Fibroblast of pulmonary artery (primary cell): ENCODE data around the gene CTNNA1.

ENCODE experiments used
- DNase-seq: peaks from one replicate; pipeline ENCODE4 v3.0.0-alpha.2; 2010; ENCODE audit warnings: low read depth
- H3K4me3 ChIP-seq: replicated peaks from 2 replicates; pipeline ENCODE4 v1.5.1; 2011; ENCODE audit warnings: low read depth, mild to moderate bottlenecking, control low read depth, low read length, moderate library complexity
- TF ChIP-seq, protein P1 (sequence below): IDR thresholded peaks from 2 replicates; pipeline ENCODE4 v1.5.1; 2011; ENCODE audit warnings: mild to moderate bottlenecking, control low read depth, low read length, inconsistent platforms; ENCODE audit errors: missing control alignments

CTNNA1 gene

DNA sequence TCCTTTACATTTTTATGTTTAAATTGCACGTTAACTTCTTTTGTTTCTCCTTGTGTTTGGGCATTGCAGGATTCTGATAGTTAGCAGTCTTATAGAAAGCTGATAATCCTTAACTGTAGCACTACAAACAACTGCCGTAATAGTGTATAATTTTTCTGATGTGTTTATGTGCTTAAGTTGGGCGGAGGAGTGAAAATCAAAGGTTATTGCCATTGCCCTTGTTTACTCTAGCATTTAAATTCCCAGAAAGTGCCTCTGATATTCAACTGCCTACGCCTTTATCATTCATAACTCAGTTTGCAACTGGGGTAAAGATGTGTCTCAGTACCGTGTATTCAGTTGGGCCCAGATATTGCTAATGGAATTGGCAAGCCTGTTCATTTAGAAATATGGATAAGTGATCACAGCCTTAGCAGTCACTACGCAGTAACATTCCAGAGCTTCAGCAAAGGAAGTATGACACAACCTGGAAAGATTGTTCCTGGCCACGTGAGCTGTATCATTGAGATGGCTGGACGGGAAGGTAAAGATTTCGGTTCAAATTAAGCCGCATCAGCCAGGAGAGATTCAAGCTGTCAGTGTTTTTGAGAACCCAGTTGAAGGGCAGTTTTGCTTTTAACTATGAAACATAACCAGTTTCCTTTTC lies 150.0 kb downstream of the CTNNA1 start:
- TF ChIP-seq, protein P1, sequence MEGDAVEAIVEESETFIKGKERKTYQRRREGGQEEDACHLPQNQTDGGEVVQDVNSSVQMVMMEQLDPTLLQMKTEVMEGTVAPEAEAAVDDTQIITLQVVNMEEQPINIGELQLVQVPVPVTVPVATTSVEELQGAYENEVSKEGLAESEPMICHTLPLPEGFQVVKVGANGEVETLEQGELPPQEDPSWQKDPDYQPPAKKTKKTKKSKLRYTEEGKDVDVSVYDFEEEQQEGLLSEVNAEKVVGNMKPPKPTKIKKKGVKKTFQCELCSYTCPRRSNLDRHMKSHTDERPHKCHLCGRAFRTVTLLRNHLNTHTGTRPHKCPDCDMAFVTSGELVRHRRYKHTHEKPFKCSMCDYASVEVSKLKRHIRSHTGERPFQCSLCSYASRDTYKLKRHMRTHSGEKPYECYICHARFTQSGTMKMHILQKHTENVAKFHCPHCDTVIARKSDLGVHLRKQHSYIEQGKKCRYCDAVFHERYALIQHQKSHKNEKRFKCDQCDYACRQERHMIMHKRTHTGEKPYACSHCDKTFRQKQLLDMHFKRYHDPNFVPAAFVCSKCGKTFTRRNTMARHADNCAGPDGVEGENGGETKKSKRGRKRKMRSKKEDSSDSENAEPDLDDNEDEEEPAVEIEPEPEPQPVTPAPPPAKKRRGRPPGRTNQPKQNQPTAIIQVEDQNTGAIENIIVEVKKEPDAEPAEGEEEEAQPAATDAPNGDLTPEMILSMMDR, result no peak
- DNase-seq, result peak; percentile 83
- H3K4me3 ChIP-seq, result no peak overlapping the region

DNA sequence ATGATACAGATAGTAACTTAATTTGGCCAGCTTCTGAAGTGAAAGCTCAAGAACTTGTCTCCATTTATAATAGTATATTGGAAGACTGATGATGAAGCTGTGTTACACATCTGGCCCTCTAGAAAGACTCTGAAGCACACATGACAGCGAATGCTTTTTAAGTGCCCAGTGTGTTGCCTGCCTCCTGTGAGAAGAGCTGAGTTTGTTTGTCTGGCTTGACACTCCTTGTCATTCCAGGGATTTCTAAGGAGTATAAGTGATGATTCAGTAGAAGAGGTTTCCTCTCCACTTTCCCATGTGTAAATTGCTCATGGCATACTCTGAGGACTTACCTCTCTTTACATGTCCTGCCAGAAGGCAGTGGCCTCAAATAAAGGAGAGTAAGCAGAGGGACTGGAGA lies 152.3 kb downstream of the CTNNA1 start:
- TF ChIP-seq, protein P1, result no peak
- H3K4me3 ChIP-seq, result no peak overlapping the region
- DNase-seq, result peak; percentile 36

DNA sequence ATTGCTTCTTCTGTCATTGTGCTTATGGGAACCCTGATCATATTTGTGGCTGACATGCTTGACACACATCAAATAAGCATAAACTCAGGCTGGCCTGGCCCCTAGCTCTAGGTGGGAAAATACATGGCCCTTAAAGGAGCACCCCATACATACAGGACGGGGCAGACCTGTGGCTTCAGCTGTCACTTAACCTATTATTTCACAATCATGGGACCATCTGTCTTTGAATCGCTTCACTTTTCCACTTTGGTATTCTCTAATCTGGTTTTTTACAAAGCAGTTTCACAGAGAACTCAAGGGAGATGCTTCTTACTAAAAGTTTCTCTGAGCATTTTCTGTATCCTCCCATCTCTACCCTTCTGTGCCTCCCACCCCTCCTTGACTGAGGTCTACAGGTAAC lies 156.5 kb downstream of the CTNNA1 start:
- DNase-seq, result no peak
- TF ChIP-seq, protein P1, result no peak
- H3K4me3 ChIP-seq, result no peak overlapping the region

DNA sequence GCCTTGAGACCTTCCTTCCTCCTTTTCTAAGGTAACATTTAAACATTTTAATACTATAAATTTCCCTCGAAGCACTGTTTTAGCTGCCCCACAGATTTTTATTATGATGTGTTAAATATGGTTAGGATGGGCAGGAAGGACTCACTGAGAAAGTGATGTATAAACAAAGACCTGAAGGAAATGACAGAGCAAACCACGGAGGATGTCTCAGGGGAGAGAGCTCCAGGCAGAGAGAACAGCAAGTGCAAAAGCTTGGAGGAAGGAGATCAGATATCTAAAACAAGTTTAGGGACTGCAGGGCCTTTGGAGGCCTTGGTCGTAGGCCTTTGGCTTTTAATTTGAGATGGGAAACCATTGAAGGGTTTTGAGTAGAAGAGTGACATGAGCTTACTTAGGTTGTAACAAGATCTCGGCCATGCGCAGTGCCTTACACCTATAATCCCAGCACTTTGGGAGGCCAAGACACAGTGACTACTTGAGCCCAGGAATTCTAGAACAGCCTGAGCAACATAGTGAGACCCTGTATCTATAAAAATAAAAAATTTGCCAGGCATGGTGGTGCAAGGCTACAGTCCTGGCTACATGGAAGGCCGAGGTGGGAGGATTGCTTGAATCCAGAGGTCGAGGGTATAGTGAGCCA lies 157.4 kb downstream of the CTNNA1 start:
- DNase-seq, result no peak
- TF ChIP-seq, protein P1, result no peak
- H3K4me3 ChIP-seq, result no peak overlapping the region

DNA sequence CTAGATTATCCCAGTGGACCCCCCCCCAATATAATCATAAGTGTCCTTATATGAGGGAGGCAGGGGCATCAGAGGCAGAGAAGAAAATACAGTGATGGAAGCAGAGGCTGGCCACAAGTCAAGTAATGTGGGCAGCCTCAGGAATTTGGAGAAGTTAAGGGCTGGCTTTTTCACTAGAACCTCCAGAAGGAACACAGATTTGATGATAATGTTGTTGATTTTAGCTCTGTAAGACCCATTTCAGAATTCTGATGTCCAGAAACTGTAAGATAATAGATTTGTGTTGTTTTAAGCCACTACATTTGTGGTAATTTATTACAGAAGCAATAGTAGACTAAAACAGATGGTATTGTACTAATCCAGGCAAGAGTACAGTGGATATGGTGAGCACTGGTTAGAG lies 158.2 kb downstream of the CTNNA1 start:
- TF ChIP-seq, protein P1, result no peak
- H3K4me3 ChIP-seq, result no peak overlapping the region
- peak; percentile 44 for DNase-seq

DNA sequence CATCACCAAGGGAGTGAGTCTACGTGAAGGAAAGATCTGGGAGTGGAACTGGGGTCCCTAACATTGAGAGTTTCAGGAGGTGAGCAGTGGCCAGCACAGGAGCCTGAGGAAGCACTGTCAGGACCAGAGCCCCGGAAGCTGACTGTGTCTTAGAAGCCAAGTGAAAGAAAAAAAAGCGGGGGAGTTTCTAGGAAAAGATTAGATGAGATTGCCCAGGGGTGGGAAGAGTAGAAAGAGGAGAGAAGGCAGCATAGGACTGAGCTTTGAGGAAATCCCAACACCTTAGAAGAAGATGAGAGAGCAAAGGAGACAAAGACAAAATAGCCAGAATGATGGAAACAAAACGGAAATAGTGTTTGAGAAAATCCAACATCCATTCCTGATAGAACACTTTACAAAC lies 158.9 kb downstream of the CTNNA1 start:
- TF ChIP-seq, protein P1, result no peak
- no peak for DNase-seq
- no peak overlapping the region for H3K4me3 ChIP-seq

DNA sequence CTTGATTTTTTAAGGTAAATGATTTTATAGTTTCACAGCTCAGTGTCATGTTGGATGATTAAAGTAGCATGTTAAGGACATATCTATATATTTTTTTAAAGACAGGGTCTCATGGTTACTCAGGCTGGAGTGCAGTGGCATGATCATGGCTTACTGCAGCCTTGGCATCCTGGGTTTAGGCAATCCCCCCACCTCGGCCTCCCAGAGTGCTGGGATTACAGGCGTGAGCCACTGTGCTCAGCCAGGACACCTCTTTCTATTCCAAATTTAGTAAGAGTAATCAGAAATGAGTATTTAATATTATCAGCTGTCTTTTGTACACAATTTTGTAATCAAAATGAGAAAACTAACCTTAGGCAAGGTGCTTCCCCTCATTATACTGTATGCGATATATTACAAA lies 160.5 kb downstream of the CTNNA1 start:
- DNase-seq, result no peak

More for the DNA sequence above, 160.5 kb downstream of the CTNNA1 start:
- TF ChIP-seq, protein P1, result no peak
- H3K4me3 ChIP-seq, result no peak overlapping the region
